GM12801 (cell line): ENCODE measurements around the gene FOSL2.

Experiments
- TF ChIP-seq, protein P1 (sequence below): IDR thresholded peaks from one replicate; pipeline ENCODE4 v1.5.1; 2011; ENCODE audit warnings: control low read depth; ENCODE audit not compliant: insufficient read length; ENCODE audit errors: extremely low read depth

Gene FOSL2

DNA sequence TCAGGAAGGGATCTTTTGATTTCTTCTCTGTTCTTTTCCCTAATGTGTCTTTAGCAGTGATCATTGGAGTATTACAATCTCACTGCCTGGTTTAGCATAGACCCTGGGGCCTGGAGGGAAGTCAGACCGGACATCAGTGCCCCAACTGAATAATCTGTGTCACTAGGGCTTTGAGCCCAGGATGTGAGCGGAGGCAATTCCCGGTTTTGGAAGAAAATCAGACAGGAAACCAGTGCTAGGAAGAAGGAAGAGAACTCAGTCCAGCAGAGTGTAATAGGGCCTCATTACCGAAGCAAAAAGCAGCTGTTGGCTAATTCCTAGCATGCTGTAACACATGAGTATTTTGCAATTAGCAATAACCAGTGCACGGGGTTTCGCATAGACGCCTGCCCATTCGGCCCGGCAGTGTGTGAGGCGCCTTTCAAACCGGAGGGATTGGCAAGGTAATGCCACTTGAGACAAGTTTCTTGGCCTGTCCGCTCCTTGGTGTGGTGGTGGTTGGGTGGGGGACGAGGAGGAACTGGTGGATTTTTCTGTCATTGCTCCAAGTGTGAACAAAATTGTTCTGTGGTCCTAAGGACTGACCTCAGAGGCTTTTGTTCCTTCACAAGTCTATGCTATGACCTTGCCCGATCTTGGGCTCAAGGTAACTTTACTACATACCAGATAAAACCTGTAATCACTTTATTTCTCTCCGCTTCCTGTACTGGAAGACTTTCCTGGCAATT, 2.8 kb downstream of the FOSL2 start:
- TF ChIP-seq, protein P1, sequence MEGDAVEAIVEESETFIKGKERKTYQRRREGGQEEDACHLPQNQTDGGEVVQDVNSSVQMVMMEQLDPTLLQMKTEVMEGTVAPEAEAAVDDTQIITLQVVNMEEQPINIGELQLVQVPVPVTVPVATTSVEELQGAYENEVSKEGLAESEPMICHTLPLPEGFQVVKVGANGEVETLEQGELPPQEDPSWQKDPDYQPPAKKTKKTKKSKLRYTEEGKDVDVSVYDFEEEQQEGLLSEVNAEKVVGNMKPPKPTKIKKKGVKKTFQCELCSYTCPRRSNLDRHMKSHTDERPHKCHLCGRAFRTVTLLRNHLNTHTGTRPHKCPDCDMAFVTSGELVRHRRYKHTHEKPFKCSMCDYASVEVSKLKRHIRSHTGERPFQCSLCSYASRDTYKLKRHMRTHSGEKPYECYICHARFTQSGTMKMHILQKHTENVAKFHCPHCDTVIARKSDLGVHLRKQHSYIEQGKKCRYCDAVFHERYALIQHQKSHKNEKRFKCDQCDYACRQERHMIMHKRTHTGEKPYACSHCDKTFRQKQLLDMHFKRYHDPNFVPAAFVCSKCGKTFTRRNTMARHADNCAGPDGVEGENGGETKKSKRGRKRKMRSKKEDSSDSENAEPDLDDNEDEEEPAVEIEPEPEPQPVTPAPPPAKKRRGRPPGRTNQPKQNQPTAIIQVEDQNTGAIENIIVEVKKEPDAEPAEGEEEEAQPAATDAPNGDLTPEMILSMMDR = no peak

DNA sequence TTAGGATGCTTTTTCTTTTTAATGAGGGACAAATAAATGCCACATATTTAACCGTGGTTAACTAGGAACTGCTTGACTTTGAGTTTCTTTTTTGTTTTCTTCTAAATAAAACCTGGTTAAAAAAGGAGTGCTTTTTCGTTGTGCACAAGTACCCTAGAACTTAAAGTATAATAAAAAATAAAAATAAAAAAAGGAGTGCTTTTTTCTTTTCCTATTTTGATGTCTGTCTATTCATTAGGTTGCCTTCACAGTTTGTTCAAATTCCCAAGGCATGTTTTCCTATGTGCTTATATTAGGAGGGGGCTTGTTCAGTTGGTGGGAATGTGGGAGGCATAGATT, 4.4 kb downstream of the FOSL2 start:
- TF ChIP-seq, protein P1 = no peak

DNA sequence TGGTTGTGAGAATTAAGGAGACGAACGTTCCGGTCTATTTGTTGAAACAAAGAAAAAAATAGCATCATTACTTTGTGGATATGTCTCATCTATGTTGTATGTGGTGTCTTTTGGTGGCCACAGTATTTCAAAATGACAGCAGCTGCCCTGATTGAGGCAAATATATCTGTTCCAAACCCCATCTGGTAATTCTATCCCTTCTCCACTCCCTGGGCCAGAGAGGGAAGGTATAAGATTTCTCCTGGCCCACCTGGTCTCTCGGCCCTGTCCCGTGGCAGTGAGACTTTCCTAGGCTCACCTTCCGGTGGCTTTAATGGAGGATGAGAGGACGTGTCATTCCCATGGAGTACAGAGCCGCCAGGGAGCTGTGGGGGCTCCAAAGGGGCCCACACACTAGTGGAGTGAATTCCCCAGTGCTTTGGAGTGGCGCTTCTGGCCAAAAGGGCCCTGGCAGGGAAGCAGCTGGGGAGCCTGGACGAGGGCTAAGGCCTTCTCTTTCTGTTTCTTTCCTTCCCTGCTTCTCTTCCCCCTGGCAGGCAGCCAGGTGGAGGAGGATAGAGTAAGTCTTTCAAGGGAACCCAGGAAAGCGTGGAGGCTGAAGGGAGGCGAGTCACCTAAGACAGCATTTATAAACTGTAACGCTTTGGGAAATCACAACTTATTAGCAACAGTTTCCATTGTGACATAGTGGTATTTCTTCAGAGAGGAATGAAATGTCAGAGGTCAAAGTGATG, 5.6 kb downstream of the FOSL2 start:
- TF ChIP-seq, protein P1 = no peak

DNA sequence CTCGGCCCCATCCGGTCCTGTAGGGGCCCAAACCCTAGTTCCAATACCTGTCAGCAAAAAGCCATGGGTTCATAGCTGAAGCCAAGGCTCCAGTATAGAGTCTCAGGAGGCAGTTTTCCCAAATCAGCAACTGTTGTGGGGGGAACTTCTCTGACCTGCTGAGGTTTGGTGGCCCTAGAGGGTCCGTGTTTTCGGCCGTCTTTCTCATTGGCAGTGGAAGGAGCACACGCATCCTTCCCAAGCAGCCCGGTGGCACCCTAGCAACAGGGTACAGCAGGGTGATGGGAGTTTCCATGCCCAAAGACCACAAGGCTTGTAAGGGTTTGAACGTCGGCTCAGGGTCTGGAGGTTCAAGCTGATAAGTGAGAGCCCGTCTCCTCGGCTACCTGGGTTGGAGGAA, 6.6 kb downstream of the FOSL2 start:
- TF ChIP-seq, protein P1 = no peak

DNA sequence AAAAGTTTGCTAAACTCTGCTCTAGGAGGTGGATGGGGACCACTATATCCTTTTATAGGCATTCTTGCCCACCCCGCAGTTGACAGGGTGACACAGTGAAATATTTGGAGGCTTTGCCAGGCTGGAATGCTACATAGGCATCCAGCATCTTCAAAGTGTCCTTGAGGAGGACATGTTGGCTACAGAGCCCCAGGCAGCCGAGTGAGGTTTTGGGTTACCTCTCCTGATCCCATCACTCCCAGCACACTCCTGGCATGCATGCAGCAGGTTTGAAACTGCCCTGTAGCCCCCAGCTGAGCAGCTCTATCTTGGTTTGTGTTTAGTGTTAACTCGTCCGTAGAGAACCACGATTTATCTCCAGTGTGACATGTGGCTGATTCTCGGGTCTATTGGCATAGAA, 7.3 kb downstream of the FOSL2 start:
- TF ChIP-seq, protein P1 = no peak

DNA sequence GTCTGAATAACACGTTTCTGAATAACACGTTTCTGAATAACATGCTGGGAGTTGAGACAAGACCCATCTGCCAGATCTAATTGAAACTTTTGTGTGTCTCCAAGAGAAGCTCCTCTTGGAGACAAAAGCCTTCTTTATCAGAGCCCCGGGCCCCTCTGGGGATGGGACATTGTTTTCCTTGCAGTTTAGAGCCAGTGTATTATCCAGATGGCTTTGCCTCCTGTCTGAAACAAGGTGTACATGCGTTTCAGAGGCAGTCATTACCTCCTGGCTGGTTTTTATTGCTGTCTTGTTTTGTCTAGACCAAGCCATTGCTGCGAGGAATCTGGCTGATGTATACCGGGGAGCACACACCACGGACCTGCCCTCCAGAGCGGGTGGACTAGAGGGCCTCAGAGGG, 7.8 kb downstream of the FOSL2 start:
- TF ChIP-seq, protein P1 = no peak

DNA sequence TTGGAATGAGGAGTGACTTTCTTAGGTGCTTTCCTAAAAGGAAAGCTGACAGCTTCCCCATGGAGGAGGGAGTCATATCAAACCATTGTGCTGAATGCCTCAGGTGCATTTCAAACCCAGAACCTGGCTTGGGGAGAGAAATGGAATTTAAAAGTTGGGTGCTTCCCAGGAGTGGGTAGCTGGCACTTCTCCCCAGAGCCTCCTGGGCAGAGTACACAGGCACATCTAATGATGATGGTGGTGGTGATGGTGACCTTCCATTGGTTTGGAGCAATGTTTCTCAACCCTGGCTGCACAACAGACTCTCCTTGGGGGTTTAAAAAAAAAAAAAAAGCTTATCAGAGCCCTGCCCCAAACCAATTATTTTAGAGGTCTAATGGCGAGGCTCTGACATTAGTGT, 8.3 kb downstream of the FOSL2 start:
- TF ChIP-seq, protein P1 = no peak
